Stimulated activated CD4-positive, alpha-beta T cell treated with anti-CD3 and anti-CD28 coated beads, Interleukin-1b, Interleukin-23, amount 100 ng/mL, for 4 hours (primary cell): ENCODE data around the gene RAB8A.
A peak's percentile ranks its signal among the peaks of the same experiment; 100 is the strongest.

Experiments used
- DNase-seq, 2 donors: peaks; one replicate each; pipeline ENCODE4 v3.0.0-alpha.2; 2020; ENCODE audit warnings: low read depth in 2 of 2

The RAB8A gene

GRCh38 chr19:16142032-16142580, 30.4 kb downstream of the RAB8A start:
- no peak for DNase-seq

- peak; percentile 56 to 60 for DNase-seq
Measured at GRCh38 chr19:16143399-16144215, 31.9 kb downstream of the RAB8A start, which contains the start of gene HSH2D. Gene HSH2D (plus strand): TSS chr19:16143685. CDS start chr19:16148751, 5,066 bp downstream.

DNA sequence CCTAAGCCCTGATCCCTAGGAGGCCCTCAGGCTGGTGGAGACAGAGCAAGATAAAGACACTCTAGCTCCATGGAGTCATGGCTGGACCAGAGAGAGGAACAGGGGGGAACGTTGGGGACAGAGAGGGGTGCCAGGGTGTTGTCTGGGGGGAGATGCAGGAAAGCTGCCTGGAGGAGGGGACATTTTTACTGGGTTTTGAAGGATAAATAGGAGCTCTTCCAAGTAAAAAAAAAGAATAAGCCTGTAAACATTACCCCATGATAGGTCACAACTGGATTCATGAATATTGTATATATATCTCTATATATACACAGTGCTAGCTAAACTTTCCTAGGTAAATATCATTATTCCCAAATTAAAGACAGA, 32.5 kb downstream of the RAB8A start:
- DNase-seq = no peak

- no peak for DNase-seq
Measured at GRCh38 chr19:16146112-16146511, 34.4 kb downstream of the RAB8A start.

DNA sequence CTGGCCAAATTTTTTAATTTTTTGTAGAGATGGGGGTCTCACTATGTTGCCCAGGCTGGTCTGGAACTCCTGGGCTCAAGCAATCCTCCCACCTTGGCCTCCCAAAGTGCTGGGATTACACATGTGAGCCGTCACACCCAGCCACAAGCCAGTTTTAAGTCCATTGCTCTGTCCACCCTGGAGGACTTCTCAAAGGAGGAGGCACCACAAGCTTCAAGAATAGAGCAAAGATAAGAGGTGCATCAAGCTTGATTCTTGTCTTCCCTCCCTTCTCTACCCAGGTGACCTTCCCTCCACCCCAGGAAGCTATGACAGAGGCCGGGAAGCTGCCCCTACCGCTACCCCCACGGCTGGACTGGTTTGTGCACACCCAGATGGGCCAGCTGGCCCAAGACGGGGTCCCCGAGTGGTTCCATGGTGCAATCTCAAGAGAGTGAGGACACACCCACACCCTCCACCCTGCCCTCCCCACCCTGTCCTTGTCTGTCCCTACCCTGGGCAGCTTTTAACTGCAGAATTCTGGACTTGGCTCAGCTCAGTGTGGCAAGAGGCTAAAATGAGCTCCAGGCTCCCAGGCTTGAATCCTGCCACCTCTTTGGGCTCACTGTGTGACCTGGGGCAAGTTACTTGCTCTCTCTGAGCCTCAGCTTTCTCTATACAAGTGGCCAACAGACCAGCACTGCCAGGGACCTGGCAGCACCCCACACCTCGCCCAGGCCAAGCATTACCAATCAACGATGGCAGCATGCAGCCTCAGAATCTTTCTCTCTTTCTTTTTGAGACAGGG, 36.9 kb downstream of the RAB8A start:
- DNase-seq = no peak

- no peak for DNase-seq
Measured at GRCh38 chr19:16153582-16154336, 42.1 kb downstream of the RAB8A start.

DNA sequence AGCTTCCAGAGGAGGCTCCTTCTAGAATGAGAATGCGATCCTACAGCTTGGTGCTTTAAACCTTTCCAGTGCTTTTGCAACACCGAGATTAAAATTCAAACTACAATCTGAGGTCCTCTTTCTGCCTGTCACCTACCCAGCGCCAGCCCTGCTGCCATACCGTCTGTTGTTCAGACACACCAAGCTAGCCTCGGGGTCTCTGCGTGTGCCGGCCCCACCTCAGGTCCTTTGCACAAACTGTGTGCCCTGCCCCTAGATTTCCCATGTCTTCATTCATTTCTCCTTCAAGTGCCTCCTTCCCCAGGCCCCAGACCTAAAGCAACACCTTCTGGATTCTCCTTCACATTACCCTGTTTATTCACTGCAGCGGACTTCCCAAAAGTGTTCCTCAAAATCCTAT, 42.9 kb downstream of the RAB8A start:
- DNase-seq = no peak

- DNase-seq = no peak
Measured at GRCh38 chr19:16155128-16155527, 43.4 kb downstream of the RAB8A start.

- DNase-seq = no peak
Measured at GRCh38 chr19:16156904-16157303, 45.2 kb downstream of the RAB8A start.

DNA sequence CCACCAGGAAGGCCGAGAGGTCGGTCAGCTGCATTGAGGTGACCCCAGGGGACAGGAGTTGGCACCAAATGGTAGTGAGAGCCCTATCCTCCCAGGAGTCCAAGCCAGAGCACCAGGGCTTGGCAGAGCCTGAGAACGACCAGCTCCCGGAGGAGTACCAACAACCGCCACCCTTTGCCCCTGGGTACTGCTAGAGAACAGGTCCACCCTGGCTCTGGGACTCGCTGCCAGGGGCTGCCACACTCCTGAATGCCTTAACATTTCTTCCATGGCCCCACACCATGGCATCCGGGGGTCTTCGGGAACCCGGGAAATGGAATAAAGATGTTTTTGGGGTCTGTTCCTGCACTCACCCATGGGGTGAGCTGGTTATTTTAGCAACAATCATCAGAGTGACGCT, 45.9 kb downstream of the RAB8A start:
- DNase-seq = no peak

DNA sequence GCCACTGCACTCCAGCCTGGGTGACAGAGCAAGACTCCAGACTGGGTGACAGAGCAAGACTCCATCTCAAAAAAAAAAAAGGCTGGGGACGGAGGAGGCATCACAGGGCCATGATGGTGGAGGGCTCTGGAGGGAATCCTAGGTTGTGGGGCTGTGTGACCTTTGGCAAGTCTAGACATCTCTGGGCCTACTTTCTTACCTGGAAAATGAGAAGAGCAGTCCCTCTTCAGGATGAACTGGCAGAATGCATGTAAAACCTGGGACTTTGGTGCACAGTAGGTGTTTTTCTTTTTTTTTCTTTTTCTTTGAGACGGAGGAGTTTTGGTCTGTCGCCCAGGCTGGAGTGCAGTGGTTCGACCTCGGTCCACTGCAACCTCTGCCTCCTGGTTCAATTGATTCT, 48.0 kb downstream of the RAB8A start:
- DNase-seq = no peak

GRCh38 chr19:16160445-16160942, 48.8 kb downstream of the RAB8A start:
- DNase-seq = no peak

DNA sequence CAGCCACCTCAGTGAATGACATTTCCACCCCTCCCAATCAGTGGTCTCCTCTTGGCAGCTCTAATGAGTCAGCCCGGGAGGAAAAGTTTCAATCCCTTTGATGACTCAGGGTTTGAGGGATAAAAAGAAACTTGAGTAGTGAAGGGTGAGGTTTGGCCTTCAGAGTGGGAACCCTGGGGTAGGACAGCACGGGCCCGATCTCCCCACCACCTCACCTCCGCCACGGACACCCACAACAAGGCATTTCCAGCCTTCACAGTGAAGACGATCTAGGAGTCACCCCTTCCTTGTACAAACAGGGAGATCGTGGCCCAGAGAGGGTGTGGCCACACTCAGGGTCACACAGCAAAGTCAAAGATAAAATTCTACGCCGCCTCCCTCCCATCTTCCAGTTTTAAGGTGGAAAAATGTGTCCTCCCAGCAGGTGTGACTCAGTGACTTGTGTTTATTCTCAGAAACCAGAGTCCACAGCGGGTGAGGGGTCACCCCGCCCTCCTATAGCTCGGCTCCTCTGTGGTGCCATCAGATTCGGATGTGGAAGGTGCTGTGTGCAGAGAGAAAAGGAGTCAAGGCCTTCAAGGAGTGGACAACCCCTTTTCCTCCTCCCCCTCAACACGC, 49.4 kb downstream of the RAB8A start:
- no peak for DNase-seq

DNA sequence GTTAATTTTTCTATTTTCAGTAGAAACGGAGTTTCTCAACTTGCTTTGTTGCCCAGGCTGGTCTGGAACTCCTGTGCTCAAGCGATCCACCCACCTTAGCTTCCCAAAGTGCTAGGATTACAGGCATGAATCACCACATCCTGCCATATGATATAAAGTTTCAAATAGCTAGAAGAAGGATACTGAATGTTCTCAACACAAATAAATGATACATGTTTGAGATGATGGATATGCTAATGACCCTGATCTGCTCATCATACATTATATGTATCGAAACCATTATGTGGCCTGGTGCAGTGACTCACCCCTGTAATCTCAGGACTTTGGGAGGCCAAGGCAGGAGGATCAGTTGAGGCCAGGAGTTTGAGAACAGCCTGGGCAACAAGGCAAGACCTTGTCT, 50.2 kb downstream of the RAB8A start:
- DNase-seq = no peak

GRCh38 chr19:16164222-16164890, 52.7 kb downstream of the RAB8A start:
- DNase-seq = no peak

DNA sequence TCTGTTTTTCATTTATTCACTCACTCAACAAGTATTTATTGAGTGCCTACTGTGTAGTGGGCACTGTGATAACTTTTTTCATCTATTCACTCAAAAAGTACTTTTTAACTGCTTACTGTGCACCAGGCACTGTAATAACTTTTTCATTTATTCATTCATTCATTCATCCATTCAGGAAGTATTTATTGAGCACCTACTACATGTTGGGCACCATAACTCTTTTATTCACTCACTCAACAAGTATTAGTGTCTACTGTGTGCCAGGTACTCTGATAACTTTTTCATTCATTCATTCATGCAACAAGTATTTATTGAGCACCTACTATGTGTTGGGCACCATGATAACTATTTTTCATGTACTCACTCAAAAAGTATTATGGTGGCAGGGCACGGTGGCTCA, 54.7 kb downstream of the RAB8A start:
- DNase-seq = no peak

- DNase-seq = no peak
Measured at GRCh38 chr19:16167055-16167454, 55.4 kb downstream of the RAB8A start.

DNA sequence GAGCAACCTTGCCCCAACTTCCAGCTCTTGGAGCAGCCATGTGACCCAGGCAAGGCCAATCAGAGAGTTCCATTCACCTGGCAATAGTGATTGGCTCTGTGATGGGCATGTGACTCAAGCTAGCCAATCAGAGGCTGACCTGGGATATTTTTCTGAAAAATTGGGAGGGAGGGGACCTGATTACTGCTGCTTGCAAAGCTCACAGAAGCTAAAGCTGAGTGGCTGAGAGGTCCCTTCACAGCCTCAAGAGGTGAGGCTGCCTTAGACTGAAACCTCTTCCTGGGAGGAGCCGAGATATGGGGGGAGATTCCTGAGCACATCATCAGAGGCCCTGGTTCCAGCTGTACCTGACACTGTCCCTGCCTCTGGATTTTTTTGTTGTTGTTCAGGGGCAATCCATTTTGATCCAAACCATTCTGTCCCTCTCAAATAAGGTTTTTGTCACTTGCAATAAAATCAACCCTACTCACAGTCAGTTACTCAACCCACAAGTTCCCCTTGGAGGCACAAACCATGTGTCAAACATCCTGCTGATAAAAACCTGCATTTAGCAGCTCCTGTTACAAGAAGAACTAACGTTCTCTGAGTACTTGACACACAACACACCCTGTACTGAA, 56.9 kb downstream of the RAB8A start:
- no peak for DNase-seq

- DNase-seq = no peak
Measured at GRCh38 chr19:16170134-16170533, 58.4 kb downstream of the RAB8A start.

DNA sequence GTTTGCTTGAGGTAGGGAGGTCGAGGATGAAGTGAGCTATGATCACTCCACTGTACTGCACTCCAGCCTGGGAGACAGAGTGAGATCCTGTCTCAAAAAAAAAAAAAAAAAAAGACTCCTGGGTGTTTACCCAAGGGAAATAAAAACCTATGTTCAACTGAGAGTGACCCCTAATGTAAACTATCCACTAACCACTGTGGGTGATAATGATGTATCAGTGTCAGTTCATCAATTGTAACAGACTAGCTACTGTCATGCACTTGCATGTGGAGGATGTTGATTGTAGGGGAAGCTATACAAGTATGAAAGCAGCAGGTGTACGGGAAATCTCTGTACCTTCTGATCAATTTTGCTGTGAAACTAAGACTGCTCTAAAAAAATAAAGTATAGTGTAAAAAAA, 64.3 kb downstream of the RAB8A start:
- DNase-seq = no peak
